HuH-7.5 (cell line): ENCODE results near the gene SLC9A3.

Experiments
- DNase-seq: peaks from one replicate; pipeline ENCODE4 v3.0.0; 2011; ENCODE audit warnings: low spot score

Gene SLC9A3

DNA sequence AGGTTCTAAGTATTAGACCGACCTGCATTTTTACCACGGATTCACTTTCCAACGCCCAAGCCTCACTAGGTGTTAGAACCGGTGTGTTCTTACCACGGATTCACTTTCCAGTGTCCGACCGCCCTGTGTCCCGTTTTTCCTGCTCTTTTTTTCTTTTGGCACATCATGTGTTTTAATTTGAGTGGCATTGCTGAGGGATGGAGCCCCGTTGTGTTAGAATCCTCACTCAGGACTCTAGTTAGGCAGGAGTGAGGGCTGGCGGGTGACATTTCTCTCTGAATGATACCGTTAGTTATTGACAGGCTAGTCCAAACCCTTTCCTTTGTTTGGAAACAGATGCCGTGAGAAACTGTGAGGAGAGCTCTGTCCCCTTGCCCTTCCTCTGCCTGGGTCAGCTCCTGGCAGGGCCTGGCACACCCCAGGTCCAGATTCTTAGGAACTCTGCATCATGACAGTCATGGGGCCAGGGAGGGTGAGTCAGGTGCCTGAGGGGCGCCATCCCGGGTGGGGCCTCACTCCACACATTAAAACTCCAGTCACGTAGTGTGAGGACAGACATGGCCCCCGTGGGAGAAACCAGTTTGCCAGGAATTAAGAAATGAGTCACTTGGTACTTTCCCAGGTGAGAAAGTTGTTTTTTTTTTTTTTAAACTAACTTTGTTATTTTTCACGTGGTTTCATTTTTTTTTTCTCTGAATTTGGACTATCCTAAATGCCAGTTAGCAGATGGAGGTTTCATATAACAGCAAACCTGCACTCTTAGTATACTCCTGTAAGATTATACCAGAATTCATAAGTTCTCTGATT, 65.5 kb downstream of the SLC9A3 start:
- no peak for DNase-seq

- no peak for DNase-seq
Observed at GRCh38 chr5:457195-457961, 66.9 kb downstream of the SLC9A3 start.

DNA sequence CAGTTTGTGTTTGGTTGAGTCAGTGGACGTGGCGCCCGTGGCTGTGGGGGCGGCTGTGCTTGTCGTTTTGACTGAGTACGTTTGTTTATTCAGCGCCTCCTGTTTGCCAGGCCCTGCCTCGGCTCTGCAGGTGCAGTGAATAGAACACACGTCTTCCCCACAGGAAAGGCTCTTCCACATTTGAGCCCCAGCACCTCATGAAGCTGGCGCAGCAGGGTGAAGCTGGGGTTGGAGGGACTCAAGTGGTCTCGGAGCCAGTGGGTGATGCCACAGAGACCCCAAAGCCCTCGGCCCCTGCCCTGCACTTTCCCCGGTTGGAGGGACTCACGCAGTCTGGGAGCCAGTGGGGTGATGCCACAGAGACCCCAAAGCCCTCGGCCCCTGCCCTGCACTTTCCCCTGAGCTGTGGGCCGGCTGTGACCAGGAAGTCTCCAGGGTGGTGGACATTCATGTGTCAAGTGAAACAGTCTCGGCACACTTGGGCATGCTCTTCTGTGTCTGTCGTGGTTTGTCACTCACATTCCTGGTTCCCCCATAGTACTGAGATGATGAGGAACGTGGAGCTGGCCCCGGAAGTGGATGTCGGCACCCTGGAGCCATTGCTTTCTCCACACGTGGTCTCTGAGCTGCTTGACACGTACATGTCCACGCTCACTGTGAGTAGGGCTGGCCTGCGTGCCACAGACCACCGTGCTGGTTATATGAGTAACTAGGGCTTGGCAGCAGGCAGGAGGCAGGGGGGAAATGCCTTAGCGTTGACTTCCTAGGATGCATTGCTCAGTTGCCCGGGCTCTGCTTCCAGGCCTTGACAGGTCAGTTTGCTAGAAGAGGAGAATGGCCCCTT, 67.7 kb downstream of the SLC9A3 start:
- DNase-seq = no peak

GRCh38 chr5:455806-456205, 68.4 kb downstream of the SLC9A3 start:
- DNase-seq = no peak

GRCh38 chr5:454936-455335, 69.3 kb downstream of the SLC9A3 start:
- no peak for DNase-seq

DNA sequence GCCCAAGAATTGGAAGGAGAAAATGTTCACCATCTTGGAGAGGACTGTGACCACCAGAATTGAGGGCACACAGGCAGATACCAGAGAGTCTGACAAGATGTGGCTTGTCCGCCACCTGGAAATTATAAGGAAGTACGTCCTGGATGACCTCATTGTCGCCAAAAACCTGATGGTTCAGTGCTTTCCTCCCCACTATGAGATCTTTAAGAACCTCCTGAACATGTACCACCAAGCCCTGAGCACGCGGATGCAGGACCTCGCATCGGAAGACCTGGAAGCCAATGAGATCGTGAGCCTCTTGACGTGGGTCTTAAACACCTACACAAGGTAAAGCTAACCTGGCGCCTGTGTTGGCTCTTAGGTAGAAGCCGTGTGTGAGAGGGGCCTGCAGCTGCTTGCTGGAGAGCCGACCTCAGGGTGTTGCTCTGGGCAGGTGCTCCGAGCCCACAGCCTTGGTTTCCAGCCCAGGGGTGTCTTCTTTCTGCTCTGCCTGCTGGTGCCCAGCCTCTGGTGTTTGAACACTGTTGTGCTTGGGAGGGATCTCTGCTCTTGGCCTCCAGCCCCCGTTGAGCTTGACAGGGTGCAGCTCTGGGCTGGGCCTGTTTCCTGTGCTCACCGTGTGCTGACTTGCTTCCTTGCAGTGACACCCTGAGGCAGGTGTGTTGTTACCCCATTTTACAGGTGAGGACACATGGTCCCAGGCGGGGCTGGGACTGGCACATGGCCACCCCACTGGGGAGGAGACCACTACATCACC, 70.3 kb downstream of the SLC9A3 start:
- DNase-seq = no peak

DNA sequence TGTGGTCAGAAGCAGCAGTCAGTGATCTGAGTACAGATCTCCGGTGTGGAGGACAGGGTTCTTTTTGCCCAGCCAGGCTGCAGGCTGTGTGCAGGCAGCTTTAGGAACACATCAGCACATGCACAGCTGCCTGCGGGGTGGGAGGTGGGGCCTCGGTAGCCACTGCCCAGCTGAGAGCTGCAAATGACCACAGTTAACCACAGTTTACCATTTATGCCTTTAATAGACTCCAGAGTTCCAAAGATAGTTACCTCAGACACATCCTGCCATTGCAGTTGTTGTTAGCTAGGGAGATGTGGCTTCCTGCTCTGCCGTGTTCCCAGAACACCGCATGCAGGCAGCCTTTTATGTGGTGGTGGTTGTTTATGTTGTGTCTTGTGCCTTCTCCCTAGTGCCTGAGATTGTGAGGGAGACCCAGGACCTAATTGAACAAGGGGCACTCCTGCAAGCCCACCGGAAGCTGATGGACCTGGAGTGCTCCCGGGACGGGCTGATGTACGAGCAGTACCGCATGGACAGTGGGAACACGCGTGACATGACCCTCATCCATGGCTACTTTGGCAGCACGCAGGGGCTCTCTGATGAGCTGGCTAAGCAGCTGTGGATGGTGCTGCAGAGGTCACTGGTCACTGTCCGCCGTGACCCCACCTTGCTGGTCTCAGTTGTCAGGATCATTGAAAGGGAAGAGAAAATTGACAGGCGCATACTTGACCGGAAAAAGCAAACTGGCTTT, 71.1 kb downstream of the SLC9A3 start:
- no peak for DNase-seq

GRCh38 chr5:451587-452458, 72.4 kb downstream of the SLC9A3 start:
- no peak for DNase-seq

DNA sequence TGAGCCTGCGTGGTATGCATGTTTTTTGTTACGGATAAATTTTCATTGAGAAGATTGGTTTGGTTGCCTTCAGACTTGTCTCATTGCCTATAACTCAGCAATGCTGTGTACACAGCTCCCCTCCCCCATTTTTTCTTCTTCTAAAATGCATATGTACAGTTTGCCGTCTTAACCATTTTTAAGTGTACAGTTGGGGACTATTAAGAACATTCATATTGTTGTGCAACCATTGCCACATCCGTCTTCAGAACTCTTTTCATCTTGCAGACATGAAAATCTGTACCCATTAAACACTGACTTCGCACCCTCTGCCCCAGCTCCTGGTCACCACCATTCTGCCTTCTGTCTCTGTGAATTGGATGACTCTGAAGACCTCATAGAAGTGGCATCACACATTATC, 75.1 kb downstream of the SLC9A3 start:
- DNase-seq = no peak

DNA sequence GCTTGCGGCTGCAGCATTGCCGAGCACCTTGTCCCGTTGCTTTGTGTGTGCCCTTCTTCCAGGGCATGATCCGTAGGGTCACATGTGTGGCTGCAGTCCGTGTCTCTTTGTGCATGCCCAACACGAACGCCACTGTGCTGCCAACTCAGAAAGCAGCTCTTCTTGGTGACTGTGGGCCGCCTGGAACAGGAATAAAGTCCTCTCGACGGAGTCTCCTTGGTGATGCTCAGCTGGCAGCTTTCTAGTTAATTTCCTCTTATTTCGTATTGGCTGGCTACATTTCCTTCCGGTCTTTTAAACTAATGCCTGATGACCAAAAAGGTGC, 75.5 kb downstream of the SLC9A3 start:
- no peak for DNase-seq

DNA sequence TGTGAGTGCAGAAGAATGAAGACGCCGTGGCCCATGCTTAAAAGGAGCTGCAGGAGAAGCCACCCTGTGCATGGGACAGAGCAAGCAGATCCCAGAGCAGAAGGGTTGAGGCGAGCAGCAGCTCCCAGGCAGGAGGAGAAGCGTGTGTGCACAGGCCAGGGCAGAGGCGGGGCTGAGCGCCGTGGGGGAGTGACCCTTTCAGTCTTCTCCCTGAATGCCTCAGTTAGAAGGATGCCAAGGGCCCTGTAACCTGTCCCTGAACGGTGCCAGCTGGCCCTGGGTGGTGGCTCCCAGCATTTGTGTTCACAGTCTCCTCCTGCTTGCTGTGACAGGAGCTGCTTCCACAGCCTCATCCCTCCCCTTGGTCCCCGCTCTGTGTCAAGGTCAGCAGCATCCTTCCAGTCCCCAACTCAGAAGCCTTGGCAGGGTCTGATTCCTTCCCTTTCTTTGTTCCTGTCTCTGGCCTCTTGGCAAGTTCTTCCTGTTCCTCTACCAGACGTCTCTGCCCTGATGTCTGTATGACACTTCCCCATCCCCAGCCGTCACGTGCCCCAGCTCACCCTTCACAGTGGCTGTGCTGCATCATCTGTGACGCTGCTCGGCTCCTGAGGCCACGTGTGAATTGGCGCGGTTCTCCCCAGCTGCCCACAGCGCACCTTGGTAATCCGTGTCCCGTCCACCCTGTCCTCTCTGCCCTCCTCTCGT, 76.0 kb downstream of the SLC9A3 start:
- no peak for DNase-seq

GRCh38 chr5:447501-447900, 76.7 kb downstream of the SLC9A3 start:
- no peak for DNase-seq

GRCh38 chr5:446883-447263, 77.4 kb downstream of the SLC9A3 start:
- peak; percentile 50 for DNase-seq

- no peak for DNase-seq
Observed at GRCh38 chr5:446066-446882, 78.0 kb downstream of the SLC9A3 start.

DNA sequence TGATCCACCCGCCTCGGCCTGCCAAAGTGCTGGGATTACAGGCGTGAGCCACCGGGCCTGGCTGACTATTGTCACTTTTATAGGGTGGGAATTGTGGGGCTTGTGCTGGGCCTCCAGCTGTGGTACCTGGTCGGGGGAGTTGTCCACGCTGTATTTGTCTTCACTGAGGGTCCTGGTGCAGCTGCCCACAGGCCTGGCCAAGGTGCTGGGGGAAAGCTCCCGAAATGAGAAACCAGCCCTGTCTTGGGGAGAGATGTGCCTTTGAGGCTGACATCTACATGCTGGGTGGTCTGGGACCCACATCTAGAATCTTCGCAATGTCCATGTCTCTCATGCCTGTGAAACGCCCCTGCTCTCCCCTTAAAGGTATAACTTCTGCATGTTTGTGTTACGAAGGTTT, 78.7 kb downstream of the SLC9A3 start:
- DNase-seq = no peak

GRCh38 chr5:444226-444625, 80.0 kb downstream of the SLC9A3 start:
- DNase-seq = no peak

DNA sequence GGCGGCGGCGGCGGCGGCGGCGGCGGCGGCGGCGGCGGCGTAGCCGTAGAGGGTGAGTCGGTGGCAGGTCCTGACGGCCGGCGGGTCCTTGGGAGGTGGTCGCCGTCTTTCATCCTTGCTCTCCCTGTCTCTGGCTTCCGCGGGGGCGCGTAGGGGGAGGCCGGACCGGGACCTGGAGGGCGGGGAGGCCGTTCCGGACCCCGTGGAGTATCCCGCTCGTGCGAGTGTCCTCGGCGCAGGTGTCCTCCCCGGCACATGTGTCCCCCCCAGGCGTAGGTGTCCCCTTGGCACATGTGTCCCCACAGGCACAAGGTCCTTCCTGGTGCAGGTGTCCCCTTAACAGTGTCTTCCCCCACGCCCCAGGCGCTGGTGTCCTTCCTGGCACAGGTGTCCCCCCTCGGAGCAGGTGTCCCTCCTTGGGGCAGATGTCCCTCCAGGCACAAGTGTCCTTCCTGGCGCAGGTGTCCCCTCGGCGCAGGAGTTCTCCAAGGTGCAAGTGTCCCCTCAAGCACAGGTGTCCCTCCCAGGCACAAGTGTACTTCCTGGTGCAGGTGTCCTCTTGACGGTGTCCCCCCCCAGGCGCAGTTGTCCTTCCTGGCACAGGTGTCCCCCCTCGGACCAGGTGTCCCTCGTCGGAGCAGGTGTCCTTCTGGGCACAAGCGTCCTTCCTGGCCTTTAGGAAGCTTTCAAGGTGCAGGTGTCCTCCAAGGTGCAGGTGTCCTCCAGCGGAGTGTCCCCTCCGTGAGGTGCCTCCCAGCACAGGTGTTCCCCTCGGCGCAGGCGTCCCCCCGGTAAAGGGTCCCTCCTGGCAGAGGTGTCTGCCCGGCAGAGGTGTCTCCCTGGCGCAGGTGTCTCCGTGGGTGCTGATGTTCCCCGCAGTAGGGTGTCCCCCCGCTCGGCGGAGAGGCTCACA, 80.8 kb downstream of the SLC9A3 start:
- DNase-seq = peak; percentile 55
